ENCODE results near the gene FOXP1.

GRCh38 chr3:71005702-71006321 lies 577.7 kb downstream of the FOXP1 start:
- TF ChIP-seq EZH2phosphoT487 (IDR thresholded peaks at IDR 0.05; ENCODE audit: insufficient read depth, low read depth) (no peak), EZH2 (IDR thresholded peaks at IDR 0.05; ENCODE audit: insufficient read depth, poor library complexity, severe bottlenecking) (no peak)
